ENCODE results near the gene PIEZO2.

DNA sequence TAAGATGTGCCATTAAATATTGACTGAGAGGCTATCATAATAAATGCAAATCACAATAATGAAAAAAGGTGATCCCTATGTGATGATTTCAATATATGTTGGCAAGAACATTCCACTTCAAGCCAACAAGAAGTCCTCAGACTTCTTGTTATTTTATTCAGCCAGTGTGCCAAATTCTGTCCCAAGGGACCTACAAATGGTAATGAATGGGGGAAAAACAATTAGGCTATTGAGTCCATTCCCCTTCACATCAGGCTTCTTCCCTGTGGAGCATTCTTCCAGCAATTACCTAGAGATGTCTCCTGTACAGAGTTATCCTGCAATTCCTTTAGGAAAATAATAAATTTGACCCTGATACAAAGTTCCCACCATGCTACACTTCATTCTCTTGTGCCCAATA, 144.4 kb downstream of the PIEZO2 start:
- no peak for TF ChIP-seq CTCF (IDR thresholded peaks at IDR 0.05 in 8 of 11, conservative IDR thresholded peaks at IDR 0.05 in 3 of 11)
- no peak for TF ChIP-seq POLR2A (IDR thresholded peaks at IDR 0.05)
- TF ChIP-seq POLR2AphosphoS5 (IDR thresholded peaks at IDR 0.05) = no peak

Data from spleen (tissue), 7 donors.